WERI-Rb-1 (cell line): ENCODE data around the gene FGF18.
A peak's percentile ranks its signal among the peaks of the same experiment; 100 is the strongest.

Source experiments
- DNase-seq: peaks from one replicate; pipeline ENCODE4 v3.0.0-alpha.2; 2020
- H3K27ac ChIP-seq: fragments of 250-450 bp; sonication (Bioruptor Pico); 2 replicates; pipeline ENCODE4 v1.5.1; 2020; ENCODE audit warnings: mild to moderate bottlenecking, moderate library complexity
- H3K27me3 ChIP-seq: fragments of 250-450 bp; sonication (Bioruptor Pico); 2 replicates; pipeline ENCODE4 v1.5.1; 2021; ENCODE audit warnings: mild to moderate bottlenecking, low read depth, moderate library complexity; ENCODE audit not compliant: insufficient read depth, severe bottlenecking
- H3K36me3 ChIP-seq: fragments of 250-450 bp; sonication (Bioruptor Pico); 2 replicates; pipeline ENCODE4 v1.5.1; 2020; ENCODE audit warnings: mild to moderate bottlenecking, moderate library complexity
- H3K4me3 ChIP-seq: 2 replicates; pipeline ENCODE4 v1.5.1; 2011; ENCODE audit warnings: low read depth, mild to moderate bottlenecking, control low read depth, low read length
- H3K9me3 ChIP-seq: fragments of 250-450 bp; sonication (Bioruptor Pico); 2 replicates; pipeline ENCODE4 v1.5.1; 2021; ENCODE audit warnings: mild to moderate bottlenecking, moderate library complexity; ENCODE audit not compliant: severe bottlenecking
- TF ChIP-seq, protein P1 (sequence below): IDR thresholded peaks from 2 replicates; pipeline ENCODE4 v1.5.1; 2011; ENCODE audit warnings: low read depth, mild to moderate bottlenecking, control low read depth, inconsistent platforms, low read length

Gene FGF18

DNA sequence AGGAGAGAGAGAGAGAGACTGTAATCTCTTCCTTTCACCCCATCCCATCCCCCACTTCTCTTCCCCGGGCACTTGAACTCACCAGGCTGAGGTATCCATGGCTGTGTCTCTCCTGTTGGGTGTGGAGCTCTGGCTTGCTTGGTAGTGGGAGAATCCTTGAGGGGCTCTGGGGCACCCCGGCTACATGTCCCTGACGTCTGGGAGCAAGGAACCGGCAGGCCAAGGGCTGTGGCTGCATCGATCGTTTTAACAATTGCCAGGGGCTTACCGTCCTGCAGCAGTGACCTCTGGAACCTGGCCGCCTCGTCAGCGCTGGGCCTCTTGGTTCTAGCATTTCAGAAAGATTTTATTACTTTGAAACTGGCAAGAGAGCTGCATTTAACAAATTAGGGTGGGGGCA is 30.0 kb downstream of the FGF18 start:
- Histone ChIP-seq H3K9me3 (no peaks in the 10 kb centered on the region), H3K4me3 (no peak overlapping the region), H3K27me3 (no peaks in the 10 kb centered on the region), H3K36me3 (no peaks in the 10 kb centered on the region), H3K27ac (no peak overlapping the region)
- no peak for DNase-seq
- TF ChIP-seq, protein P1, sequence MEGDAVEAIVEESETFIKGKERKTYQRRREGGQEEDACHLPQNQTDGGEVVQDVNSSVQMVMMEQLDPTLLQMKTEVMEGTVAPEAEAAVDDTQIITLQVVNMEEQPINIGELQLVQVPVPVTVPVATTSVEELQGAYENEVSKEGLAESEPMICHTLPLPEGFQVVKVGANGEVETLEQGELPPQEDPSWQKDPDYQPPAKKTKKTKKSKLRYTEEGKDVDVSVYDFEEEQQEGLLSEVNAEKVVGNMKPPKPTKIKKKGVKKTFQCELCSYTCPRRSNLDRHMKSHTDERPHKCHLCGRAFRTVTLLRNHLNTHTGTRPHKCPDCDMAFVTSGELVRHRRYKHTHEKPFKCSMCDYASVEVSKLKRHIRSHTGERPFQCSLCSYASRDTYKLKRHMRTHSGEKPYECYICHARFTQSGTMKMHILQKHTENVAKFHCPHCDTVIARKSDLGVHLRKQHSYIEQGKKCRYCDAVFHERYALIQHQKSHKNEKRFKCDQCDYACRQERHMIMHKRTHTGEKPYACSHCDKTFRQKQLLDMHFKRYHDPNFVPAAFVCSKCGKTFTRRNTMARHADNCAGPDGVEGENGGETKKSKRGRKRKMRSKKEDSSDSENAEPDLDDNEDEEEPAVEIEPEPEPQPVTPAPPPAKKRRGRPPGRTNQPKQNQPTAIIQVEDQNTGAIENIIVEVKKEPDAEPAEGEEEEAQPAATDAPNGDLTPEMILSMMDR = no peak

DNA sequence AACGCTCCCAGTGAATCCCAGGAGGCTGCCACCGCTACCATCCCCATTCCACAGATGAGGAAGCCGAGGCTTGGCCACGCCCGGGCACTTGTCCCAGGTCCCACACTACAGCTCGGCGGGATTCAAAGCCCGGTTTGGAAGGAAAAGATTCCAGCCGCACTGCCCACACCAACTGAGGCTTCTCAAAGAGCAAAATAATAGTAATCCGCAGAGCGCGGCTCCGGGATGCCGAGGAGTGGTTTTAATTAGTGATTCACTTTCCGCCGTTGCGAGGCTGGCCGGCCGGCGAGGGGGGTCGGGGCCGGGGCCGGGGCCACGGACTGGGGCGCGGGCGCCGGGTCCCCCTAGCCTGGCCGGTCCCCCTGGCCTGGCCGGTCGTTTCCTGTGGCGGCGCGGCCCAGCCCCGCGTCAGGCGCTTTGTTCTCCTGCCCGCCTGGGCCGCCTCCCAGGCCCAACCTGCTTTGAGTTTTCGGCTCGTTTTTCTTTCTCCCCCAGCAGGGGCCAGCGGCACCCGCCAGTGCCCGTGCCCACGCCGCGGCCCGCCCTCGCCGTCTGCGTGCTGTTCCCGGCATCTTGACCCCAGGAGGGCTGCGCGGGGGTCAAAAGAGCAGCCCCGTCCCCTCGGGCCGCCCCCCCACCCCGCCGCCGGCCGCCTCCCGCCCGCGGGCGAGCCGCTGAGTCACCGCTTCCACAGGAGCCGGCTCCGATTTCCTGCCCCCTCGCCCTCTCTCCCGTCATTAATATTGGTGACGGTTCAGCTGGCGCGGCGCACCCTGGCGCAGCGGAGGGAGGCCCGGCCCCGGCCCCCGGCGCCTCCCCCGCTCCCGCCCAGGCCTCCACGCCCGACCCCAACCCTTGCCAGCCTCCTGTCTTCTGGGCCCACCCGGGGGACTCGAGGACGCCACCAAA is 31.2 kb downstream of the FGF18 start:
- no peaks in the 10 kb centered on the region for H3K9me3 ChIP-seq
- H3K36me3 ChIP-seq = no peaks in the 10 kb centered on the region
- H3K27ac ChIP-seq = no peak overlapping the region
- no peaks in the 10 kb centered on the region for H3K27me3 ChIP-seq
- DNase-seq = no peak
- TF ChIP-seq, protein P1 = no peak
- no peak overlapping the region for H3K4me3 ChIP-seq

DNA sequence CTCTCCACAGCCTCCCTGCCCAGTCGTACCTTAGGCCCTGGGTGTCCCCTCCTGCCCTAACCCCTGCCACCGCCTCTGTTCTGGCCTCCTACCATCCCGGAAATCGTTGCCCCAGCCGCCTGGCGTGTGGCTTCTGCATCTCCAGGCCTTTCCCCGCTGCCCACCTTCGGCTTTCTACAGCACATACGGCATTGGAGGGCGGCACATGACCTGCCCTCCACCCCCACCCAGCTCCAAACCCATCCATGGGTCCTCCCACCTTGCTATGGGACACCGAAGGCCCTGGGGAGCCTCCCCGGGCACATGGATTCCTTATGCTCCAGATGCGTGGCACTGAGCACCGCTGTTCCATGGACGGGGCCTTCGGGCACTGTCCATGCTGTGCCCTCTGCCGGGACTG is 32.0 kb downstream of the FGF18 start:
- H3K27ac ChIP-seq = no peak overlapping the region
- TF ChIP-seq, protein P1 = no peak
- no peaks in the 10 kb centered on the region for H3K36me3 ChIP-seq
- no peak overlapping the region for H3K4me3 ChIP-seq
- DNase-seq = no peak
- no peaks in the 10 kb centered on the region for H3K27me3 ChIP-seq
- H3K9me3 ChIP-seq = no peaks in the 10 kb centered on the region

DNA sequence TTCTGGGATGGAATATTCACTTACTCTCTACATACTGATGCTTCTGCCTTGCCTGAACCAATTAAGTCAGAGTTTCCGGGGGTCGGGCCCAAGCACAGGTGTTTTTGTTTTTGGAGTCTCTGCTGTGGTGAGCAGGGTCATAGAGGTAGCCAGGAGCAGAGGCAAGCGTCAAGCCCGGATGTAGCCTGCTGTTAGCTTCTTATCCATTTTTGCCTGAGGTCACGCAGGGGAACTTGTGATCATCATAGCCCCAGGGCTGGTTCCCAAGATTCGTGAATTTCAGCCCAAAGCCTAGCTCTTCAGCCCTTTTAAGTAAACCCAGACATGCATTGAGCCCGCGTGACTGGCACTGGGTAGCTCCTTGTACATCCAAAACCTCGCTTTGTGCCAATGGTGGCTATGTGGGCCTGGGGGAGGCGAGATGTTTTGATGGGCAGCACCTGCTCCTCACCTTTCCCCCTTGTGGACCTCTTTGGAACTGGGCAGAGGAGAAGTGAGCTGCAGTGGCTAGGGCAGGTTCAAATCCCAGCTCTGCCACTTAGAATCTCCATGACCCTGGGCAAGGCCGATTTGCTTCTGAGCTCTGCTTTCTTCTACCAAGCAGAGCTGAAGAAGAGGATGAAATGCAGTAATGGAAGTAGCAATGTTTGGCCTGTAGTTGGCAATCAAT is 33.7 kb downstream of the FGF18 start:
- H3K4me3 ChIP-seq = no peak overlapping the region
- no peaks in the 10 kb centered on the region for H3K36me3 ChIP-seq
- no peak overlapping the region for H3K27ac ChIP-seq
- no peak for DNase-seq
- TF ChIP-seq, protein P1 = peak; percentile 27; the same call in 1 of the 2 replicates
- no peaks in the 10 kb centered on the region for H3K27me3 ChIP-seq
- no peaks in the 10 kb centered on the region for H3K9me3 ChIP-seq

DNA sequence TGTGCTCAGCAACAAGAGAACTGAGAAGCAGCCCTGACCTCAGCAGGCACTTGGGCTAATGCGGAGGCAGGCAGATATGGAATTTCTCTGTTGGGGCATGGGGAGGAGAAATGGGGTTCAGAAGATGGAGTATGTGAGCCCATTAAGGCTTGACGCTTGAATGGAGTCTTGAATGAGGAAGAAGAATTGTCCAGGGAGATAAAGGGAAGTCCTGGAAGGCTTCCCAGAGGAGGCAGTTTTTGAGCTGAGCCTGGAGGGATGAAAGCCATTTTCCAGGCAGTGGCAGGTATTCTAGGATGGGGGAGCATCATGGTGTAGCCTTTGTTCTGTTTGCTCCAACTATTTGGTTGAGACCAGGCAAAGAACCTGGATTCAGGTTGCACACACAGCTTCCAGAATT is 34.5 kb downstream of the FGF18 start:
- no peak for DNase-seq
- TF ChIP-seq, protein P1 = no peak
- H3K27me3 ChIP-seq = no peaks in the 10 kb centered on the region
- no peaks in the 10 kb centered on the region for H3K36me3 ChIP-seq
- H3K9me3 ChIP-seq = no peaks in the 10 kb centered on the region
- H3K4me3 ChIP-seq = no peak overlapping the region
- H3K27ac ChIP-seq = no peak overlapping the region
